Stimulated activated CD4-positive, alpha-beta T cell treated with anti-CD3 and anti-CD28 coated beads, Interleukin-15, amount 100 ng/mL, for 48 hours (primary cell): ENCODE data around the gene PNPLA1.

Experiments
- DNase-seq, 2 donors: peaks; one replicate each; pipeline ENCODE4 v3.0.0-alpha.2; 2020; ENCODE audit warnings: low read depth in 2 of 2

PNPLA1 gene

GRCh38 chr6:36314221-36315014 lies 44.6 kb downstream of the PNPLA1 start:
- DNase-seq, result no peak

GRCh38 chr6:36315921-36316320 lies 46.1 kb downstream of the PNPLA1 start:
- DNase-seq, result no peak

- DNase-seq, result no peak
Measured at GRCh38 chr6:36317623-36318022, 47.8 kb downstream of the PNPLA1 start.

GRCh38 chr6:36318690-36319435 lies 49.0 kb downstream of the PNPLA1 start:
- no peak for DNase-seq

- DNase-seq, result no peak
Measured at GRCh38 chr6:36319436-36319762, 49.5 kb downstream of the PNPLA1 start.

- DNase-seq, result no peak
Measured at GRCh38 chr6:36319821-36320220, 50.0 kb downstream of the PNPLA1 start.

- DNase-seq, result no peak
Measured at GRCh38 chr6:36320475-36320874, 50.6 kb downstream of the PNPLA1 start.

GRCh38 chr6:36322591-36322990 lies 52.7 kb downstream of the PNPLA1 start:
- no peak for DNase-seq

GRCh38 chr6:36323062-36323461 lies 53.2 kb downstream of the PNPLA1 start:
- no peak for DNase-seq

GRCh38 chr6:36324191-36324590 lies 54.3 kb downstream of the PNPLA1 start:
- DNase-seq, result no peak

GRCh38 chr6:36324715-36325114 lies 54.9 kb downstream of the PNPLA1 start:
- no peak for DNase-seq

GRCh38 chr6:36326356-36326995 lies 56.6 kb downstream of the PNPLA1 start:
- DNase-seq, result no peak

GRCh38 chr6:36327226-36327918 lies 57.5 kb downstream of the PNPLA1 start:
- DNase-seq, result no peak

- DNase-seq, result no peak
Measured at GRCh38 chr6:36327919-36328236, 58.0 kb downstream of the PNPLA1 start.

GRCh38 chr6:36328600-36328999 lies 58.7 kb downstream of the PNPLA1 start:
- DNase-seq, result no peak

GRCh38 chr6:36329798-36330291 lies 60.0 kb downstream of the PNPLA1 start:
- DNase-seq, result no peak

GRCh38 chr6:36330366-36330765 lies 60.5 kb downstream of the PNPLA1 start:
- DNase-seq, result no peak

GRCh38 chr6:36331381-36331780 lies 61.5 kb downstream of the PNPLA1 start:
- DNase-seq, result no peak

GRCh38 chr6:36333171-36333895 lies 63.5 kb downstream of the PNPLA1 start:
- DNase-seq, result no peak

- no peak for DNase-seq
Measured at GRCh38 chr6:36333931-36334725, 64.3 kb downstream of the PNPLA1 start.
